ENCODE measurements around the gene UBQLN4.

UBQLN4 gene

DNA sequence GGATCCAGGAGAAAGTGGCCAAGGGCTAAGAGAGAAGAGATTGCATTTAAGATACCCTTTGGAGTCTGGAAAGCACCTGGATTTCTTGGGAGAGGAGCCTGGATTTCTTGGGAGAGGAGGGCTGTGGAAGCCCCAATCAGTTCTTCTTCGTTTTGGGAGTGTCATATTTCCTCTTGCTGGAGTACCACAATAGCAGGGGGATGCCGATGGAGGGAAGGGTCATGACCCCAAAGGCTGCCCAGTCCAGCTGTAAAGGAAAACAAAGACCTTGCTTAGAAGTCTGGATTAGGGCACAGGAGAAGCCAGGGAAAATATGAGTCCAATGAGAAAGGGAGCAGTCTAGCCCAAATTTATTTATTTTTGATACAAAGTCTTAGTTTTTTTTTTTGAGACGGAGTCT is 44.2 kb downstream of the UBQLN4 start:
- DNase-seq, result no peak

DNA sequence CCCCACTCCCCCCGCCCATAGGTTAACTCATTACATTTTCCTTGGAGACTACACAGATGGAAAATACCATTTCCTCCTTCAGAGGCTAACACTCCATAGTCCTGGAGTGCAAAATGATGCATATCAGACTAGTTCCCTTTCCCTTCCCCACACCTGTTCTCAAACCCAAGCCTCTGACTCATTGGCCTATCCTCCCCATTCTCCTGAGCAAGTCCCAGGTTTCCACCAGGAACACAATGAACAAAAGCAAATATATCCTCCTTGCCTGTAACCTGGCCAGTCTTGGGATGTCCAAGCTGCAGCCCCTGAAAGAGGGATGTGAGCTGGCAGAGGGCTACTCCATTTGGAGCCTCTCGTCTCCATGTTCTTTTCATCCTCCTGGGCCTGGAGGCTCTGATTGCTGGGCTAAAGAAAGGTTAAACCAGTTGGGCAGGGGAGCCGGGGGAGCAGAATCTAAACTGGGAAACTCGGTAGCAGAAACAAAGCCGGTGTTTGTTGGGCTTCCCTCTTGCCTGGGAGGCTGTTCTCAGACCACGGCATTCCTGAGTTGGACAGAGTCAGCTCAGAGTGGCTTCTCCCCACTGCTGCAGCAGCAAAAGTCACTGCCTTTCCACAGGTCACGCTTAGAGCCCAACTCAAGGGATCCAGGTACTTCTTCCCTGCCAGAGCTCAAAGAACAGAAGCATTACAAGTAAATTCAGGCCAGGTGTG is 46.8 kb downstream of the UBQLN4 start:
- DNase-seq, result no peak

DNA sequence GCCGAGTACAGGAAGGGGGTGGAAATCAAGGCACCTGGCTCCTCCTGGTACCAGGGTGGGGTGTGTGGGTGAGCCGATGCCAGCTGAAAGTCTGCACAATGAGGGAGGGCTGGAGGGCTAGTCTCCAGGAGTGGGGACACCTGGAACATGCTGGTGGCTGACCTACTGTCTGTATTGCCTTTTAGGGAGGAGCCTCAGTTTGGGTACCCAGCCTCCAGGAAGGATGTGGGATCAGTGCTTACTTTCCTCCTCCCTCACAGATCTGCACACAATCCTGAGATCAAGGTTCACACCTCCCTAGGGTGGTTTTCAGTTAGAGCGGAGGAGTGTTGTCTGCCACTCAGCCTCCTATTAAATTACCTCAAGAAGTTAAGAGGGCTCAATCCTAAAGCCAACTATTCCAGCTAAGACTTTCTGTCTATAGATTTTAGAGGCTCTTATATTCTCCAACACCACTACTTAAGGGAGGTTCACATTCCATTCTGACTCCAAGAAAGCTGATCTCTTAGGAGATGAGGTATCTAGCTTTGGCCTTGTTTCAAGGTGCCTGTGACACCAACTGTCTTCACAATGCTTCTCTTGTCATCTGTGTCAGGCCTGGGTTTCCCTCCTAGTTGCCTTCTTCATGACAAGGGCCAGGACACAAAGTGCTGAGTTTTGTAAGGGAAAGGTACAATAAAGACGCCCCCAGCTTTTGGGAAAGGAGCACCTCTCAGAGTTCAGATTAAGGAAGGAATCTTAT is 48.6 kb downstream of the UBQLN4 start:
- DNase-seq, result no peak

DNA sequence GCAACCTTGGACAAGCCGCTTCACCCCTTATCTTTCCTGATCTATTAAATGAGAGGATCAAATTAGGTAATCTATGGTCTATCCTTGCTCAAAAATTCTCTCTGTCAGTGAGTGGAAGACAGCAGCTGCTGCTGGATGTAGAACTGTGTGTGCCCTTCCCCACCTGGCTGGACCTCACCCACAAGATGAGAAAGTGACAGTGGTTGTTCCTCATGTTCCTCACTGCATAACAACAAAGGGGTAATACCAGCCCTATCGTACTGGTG is 49.7 kb downstream of the UBQLN4 start:
- DNase-seq, result no peak

DNA sequence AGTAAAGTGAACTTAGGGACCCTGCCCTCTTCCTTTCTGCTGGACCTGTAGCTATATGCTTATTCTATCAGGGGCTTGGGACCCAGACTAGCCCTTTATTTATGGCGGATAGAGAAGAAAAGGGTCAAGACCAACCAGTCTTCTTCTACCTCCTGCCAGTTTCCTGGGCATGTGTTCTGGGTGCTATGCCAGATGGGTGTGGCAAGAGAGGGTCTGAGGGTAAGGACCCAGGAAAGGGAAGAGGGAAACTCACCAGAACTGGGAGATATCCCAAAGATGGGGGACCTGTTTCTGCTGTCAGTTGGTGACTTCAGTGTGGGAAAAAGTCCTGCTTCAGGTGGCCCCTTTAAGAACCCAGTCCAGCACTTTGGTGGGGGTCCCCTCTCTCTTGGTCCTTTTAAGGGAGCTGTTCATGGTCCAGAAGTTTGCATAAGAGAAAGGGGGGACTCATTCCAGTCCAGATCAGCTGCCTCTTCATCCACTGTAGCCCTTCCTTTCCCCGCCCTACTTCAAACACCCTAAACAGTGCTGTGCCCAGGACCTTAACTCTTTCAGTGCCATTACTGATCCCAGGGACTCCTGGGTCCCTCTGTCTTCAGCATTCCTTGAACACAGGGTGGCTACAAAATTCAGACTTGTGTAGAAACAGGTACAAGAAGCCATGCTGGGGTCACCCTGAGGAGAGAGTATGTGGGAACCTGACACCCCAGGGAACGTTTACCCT is 51.2 kb downstream of the UBQLN4 start:
- DNase-seq, result no peak

DNA sequence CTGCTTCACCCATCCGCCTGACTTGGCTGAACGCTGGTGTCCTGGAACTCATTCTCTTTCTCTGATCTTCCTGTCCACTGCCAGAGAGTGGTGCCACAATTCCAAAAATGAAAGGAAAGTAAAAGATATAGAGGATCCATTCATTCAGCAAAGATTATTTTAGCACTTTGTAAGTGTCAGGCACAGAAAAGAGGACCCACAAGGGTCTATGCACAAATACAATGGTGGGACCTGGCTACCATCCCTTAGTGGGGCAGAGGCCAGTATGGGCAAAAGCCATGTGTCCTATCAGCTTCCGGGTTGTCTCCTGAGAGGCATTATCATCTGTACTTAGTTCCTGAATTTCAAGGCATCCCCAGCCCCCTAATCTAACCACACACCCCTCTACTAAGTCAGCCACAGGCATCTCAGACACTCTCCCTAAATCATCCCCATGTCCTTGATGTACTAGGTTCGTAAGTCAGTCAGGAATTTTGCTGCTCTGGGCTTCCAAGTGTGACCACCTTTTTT is 51.9 kb downstream of the UBQLN4 start:
- DNase-seq, result no peak

DNA sequence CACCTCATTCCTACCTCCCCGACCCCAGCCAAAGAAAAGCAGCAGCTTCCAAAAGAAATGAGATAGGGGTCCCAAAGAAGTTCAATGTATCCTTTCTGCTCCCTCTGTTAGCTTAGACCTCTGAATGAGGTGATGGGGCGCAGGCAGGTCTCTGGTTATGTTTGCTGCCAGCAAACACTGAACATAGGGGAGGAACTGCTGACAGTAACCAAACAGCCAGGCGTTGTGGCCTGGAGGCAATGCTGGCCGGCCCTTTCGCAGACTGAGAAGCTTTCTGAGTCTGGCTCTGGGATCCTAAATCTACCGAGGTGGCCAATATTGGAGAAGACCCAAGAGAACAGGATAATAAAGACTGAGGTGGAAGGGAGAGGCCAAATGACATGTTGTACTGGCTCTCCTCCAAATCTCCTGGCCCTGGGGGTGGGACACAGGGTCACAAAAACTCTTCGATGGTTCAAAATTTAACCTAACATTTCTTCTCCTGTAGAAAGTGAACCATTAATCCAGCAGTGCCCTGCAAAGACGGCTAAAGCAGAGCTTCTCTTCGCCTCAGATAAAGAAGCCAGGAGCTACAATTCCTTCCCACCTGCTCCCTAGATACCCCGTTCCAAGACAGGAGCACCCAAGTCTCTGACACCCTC is 52.5 kb downstream of the UBQLN4 start:
- DNase-seq, result no peak

DNA sequence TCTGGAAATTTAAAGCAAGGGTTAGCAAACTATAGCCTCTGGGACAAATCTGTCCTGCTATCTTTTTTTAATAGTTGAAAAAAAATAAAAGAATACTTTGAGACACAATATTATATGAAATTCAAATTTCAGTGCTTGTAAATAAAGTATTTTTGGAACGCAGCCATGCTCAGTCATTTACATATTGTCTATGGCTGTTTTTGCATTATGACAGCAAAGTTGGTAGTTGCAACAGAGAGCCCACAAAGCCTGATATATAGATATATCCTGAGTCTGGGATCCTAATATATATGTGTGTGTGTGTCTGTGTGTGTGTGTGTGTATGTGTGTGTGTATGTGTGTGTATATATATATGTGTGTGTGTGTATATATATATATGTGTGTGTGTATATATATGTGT is 53.6 kb downstream of the UBQLN4 start:
- no peak for DNase-seq

DNA sequence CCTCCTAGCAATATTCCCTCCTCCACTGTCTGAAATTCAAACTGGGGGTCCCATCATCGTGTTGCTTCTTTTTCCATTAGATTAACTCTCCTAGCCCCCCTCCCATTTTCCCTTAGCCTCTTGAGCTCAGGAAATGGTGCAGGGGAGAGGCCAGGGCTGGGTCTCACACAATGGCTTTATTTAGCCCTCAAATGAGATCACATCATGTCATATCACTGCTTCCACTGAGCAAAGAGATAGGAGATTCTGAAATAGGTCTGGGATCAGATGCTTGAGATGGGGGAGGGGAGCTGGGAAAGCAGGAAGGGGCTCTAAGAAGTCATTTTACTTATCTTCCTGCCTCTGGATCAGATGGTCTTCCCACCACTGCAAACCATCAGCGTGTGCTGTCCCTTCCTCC is 57.4 kb downstream of the UBQLN4 start:
- no peak for DNase-seq

DNA sequence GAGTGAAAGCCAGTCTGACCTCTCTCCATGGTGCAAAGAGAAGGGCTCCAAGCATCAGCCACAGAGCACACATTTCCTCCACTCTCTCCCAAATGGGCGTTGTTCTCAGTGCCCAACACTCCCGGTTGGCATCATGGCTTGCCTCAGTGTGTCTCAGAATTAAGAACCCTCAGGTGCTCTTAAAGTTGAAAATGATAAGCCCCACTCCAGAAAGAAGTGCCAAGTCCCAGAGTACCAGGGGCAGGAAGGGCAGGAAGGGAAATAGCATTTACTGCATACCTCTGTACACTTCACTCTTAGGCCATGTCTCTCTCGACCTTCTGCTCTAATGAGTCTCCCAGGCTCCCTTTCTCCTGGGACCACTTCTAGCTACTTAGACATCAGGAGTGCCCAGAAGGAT is 60.0 kb downstream of the UBQLN4 start:
- no peak for DNase-seq

DNA sequence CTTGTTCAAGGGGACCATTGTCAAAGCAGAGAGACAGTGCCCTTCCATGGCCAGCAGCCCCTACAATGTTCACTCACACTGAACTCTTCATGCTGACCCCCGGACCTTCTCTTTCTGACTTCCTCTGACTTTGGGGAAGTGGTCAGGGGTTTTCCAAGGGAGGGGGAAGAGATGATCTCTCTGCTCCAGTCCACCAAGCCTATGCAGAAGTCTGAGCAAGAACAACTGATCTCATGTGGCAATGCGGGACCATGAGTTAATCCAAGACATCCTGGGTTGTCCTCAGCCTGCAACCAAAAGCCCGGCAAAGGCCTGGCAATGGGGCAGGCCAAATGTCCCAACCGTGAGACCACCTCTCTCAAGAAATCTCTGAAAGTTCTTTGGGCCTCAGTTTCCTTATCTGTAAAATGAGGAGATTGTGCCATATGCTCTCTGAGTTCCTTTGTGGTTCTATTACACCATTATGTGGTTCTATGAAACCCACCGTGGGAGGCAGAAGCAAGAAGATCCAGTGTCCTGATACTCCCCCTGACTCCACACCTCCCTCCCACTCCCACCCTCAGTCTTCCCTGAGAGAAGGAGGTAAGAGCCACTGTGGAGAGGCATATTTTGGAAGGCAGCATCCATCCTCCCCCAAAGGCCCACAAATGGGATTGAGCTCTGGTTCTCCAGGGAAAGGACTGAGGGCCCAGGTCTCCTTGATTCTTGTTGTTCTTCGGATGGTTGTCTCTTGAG is 63.4 kb downstream of the UBQLN4 start:
- DNase-seq, result no peak

DNA sequence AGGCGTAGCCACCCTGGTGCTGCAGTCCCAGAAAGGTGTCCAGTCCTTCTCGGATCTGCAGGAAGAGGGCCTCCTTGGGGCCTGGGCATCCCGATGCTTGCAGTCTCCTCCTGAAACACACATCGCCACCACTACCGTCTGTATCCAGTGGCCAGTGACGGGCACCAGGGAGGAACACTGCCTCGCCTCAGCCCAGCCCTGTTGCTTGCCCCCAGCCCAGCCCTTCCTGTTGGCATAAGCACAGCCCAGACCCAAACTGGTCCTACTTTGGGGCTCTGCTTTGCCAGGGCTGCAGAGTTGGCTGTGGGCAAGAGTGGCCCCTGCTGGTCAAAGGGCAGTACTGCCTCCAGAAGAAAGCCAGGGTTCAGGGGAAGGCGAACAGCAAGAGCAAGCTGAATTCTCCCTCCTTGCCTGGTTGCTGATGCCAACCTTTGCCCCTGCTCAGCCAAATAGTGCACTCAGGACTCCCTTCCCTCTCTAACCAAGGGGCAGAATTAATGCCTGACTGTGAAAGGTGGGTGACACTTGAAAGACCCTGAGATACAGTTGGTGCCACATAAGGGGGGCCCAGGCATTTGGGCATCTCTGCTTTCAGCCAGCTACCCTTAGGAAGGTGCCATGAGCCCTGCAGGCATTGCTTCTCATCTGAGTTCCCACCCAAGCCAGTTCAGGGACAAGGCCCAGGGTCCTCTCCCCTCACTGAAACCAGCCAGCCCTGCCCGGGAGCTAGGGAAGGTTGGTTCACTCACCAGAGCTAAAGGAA is 64.2 kb downstream of the UBQLN4 start:
- DNase-seq, result no peak

Measured in DMS 273 treated with DMSO at 0.1 percent for 48 hours (cell line).